ENCODE measurements around the gene C1QTNF8.

The C1QTNF8 gene

DNA sequence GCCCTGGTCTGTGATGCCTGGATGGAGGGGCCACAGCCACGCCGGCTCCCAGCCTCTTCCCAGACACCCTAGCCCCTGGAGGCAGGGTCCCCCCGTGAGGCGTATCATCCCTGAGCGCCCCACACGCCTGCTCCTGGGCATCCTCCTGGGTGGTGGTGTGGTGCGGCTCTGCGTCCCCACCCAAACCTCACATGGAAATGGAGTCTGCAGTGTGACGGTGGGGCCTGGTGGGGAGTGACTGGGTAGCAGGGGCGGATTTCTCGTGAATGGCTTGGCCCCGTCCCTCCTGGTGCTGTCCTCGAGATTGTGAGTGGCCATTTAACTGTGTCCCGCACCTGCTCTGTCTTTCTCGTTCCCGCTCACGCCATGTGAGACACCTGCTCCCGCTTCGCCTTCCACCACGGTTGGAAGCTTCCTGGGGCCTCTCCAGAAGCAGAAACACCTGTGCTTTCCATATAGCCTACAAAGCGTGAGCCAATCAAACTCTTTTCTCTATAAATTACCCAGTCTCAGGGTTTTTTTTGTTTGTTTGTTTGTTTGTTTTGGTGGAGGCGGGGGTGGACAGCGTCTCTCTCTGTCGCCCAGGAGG is 29.4 kb downstream of the C1QTNF8 start:
- TF ChIP-seq, protein P1, sequence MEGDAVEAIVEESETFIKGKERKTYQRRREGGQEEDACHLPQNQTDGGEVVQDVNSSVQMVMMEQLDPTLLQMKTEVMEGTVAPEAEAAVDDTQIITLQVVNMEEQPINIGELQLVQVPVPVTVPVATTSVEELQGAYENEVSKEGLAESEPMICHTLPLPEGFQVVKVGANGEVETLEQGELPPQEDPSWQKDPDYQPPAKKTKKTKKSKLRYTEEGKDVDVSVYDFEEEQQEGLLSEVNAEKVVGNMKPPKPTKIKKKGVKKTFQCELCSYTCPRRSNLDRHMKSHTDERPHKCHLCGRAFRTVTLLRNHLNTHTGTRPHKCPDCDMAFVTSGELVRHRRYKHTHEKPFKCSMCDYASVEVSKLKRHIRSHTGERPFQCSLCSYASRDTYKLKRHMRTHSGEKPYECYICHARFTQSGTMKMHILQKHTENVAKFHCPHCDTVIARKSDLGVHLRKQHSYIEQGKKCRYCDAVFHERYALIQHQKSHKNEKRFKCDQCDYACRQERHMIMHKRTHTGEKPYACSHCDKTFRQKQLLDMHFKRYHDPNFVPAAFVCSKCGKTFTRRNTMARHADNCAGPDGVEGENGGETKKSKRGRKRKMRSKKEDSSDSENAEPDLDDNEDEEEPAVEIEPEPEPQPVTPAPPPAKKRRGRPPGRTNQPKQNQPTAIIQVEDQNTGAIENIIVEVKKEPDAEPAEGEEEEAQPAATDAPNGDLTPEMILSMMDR (IDR thresholded peaks at IDR 0.05; ENCODE audit: insufficient read depth, low read length, poor library complexity, severe bottlenecking): no peak
- no peaks in the 10 kb centered on the region for H3K27me3 ChIP-seq (replicated peaks; ENCODE audit: control insufficient read depth, insufficient read depth, low read length)
- H3K36me3 ChIP-seq (ENCODE audit: control insufficient read depth, insufficient read depth, low read length): no peaks in the 10 kb centered on the region
- DNase-seq (ENCODE audit: extremely low read depth, insufficient read length): no peak
- no peak overlapping the region for H3K4me3 ChIP-seq (replicated peaks; ENCODE audit: low read depth, low read length)

DNA sequence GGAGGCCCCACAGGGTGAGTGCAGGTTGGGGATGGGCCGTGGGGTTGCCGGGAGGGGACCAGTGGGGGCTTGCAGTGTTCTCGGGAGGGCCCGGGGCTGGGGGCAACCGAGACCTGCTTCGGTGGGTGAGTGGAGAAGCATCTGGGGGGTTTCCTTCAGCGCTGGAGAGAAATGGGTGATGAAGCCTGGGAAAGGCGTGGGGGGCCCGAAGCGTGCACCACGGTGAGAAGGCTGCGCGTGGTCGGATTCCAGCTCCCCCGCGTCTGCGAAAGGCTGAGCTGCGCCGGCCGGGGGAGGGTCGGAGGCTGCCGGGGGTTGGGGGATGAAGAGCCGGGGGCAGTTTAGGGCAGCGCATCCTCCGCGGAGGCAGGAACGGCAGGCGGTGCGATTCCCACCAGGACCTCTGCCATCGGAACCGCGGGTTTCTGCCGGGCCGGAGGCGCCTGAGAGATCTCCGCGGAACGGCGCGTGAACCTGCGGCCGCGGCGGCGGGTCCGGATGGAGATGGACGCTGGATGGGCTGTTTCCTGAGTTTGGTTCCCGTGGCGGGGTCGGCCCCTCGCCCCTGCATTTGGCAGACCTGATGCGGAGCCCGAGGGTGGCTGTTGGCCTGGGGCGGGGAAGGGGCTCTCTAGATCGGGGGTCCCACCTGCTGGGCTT is 30.4 kb downstream of the C1QTNF8 start:
- DNase-seq (ENCODE audit: extremely low read depth, insufficient read length): no peak
- no peaks in the 10 kb centered on the region for H3K36me3 ChIP-seq (ENCODE audit: control insufficient read depth, insufficient read depth, low read length)
- H3K27me3 ChIP-seq (replicated peaks; ENCODE audit: control insufficient read depth, insufficient read depth, low read length): no peaks in the 10 kb centered on the region
- H3K4me3 ChIP-seq (replicated peaks; ENCODE audit: low read depth, low read length): no peak overlapping the region
- TF ChIP-seq, protein P1 (IDR thresholded peaks at IDR 0.05; ENCODE audit: insufficient read depth, low read length, poor library complexity, severe bottlenecking): no peak

DNA sequence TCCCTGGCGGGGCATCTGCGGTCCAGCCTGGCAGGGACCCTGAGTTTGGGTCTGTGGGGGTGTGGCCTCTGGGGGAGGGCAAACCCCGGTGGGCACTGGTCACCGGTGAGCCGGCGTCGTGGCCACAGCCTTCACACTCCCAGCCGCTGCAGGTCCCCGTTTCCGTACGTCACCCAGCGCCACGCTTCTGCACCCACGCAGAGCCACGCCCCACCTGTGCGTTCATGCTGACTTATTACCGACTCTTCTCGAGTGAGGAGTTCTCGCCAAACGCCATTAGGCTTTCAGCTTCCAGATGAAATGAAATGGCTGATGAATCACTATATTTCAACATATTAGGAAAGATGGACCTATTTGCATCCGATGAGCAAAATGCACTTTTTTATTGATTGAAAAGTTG is 32.3 kb downstream of the C1QTNF8 start:
- Histone ChIP-seq H3K4me3 (replicated peaks; ENCODE audit: low read depth, low read length) (no peak overlapping the region), H3K27me3 (replicated peaks; ENCODE audit: control insufficient read depth, insufficient read depth, low read length) (no peaks in the 10 kb centered on the region), H3K36me3 (ENCODE audit: control insufficient read depth, insufficient read depth, low read length) (no peaks in the 10 kb centered on the region)
- TF ChIP-seq, protein P1 (IDR thresholded peaks at IDR 0.05; ENCODE audit: insufficient read depth, low read length, poor library complexity, severe bottlenecking): no peak
- no peak for DNase-seq (ENCODE audit: extremely low read depth, insufficient read length)

GRCh38 chr16:1062895-1063294 is 33.1 kb downstream of the C1QTNF8 start:
- no peaks in the 10 kb centered on the region for H3K27me3 ChIP-seq (replicated peaks; ENCODE audit: control insufficient read depth, insufficient read depth, low read length)
- no peak for DNase-seq (ENCODE audit: extremely low read depth, insufficient read length)
- no peak overlapping the region for H3K4me3 ChIP-seq (replicated peaks; ENCODE audit: low read depth, low read length)
- TF ChIP-seq, protein P1 (IDR thresholded peaks at IDR 0.05; ENCODE audit: insufficient read depth, low read length, poor library complexity, severe bottlenecking): no peak
- H3K36me3 ChIP-seq (ENCODE audit: control insufficient read depth, insufficient read depth, low read length): no peaks in the 10 kb centered on the region

DNA sequence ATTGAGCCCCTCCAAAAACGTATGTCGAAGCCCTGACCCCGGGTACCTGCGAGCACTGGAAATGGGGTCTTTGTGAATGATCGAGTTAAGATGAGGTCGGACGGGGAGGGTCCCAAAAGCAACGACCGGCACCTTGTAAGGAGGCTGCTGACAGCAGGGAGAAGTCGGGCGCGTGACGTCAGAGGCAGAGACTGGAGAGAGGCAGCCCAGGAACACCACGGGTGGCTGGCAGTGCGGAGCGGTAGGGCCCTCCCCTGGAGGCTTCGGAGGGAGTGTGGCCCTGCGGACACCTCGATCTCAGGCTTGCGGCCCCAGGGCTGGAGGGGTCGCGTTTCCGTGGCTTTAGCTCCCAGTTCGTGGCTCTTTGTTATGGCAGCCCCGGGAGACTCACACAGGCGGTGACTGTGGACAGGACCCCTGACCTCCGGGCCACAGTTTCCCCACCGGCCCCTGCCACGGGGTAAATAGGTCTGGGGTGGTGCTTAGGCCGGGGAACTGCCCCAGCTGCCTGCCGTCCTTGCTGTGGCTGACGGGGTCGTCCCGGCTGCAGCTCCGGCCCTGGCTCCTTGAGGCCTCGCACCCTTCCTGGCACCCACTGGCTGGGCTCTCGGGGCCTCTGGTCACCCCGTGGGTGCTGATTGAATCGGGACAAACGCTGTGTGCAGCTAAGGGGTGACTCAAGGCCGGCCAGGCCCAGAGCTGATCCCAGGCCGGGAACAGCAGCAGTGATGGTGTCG is 34.1 kb downstream of the C1QTNF8 start:
- H3K27me3 ChIP-seq (replicated peaks; ENCODE audit: control insufficient read depth, insufficient read depth, low read length): no peaks in the 10 kb centered on the region

More for the DNA sequence above, 34.1 kb downstream of the C1QTNF8 start:
- DNase-seq (ENCODE audit: extremely low read depth, insufficient read length): no peak
- no peaks in the 10 kb centered on the region for H3K36me3 ChIP-seq (ENCODE audit: control insufficient read depth, insufficient read depth, low read length)
- H3K4me3 ChIP-seq (replicated peaks; ENCODE audit: low read depth, low read length): no peak overlapping the region
- TF ChIP-seq, protein P1 (IDR thresholded peaks at IDR 0.05; ENCODE audit: insufficient read depth, low read length, poor library complexity, severe bottlenecking): no peak

All from GM06990 (cell line).